ENCODE results near the gene COL11A1.

GRCh38 chr1:103129796-103130195 lies 21.5 kb upstream of the COL11A1 start:
- TF ChIP-seq CTCF (IDR thresholded peaks at IDR 0.05), result no peak
- TF ChIP-seq SIN3A (IDR thresholded peaks at IDR 0.05; ENCODE audit: borderline replicate concordance, low read depth, low read length), result no peak
